ENCODE measurements around the gene RHBDD1. TPM values are rescaled to one million over a fixed set of nuclear protein-coding genes. Genes with fewer than 3 reads are reported as not detected.
A peak's percentile ranks its signal among the peaks of the same experiment; 100 is the strongest.

RHBDD1 gene
- total RNA-seq, 8 experiments from 2014 or later: 10.4 to 27.5 (median 23.4) TPM

GRCh38 chr2:226971770-226972169 lies 135.9 kb downstream of the RHBDD1 start:
- WGBS, 10 experiments: 72 to 100% (median 97%) methylated on average over 1 to 4 of the region's 4 CpGs; no CpG with 5 or more reads in 1 of the 10 experiments
- in situ Hi-C loops (cut with MboI; ENCODE audit: low pct_unique_long_range_greater_than_20kb in 2 of 9, low sequenced_read_pairs in 9 of 9, unreplicated experiment in 9 of 9): no loop called here

GRCh38 chr2:226973816-226974215 lies 138.0 kb downstream of the RHBDD1 start:
- in situ Hi-C loops (cut with MboI; ENCODE audit: low pct_unique_long_range_greater_than_20kb in 2 of 9, low sequenced_read_pairs in 9 of 9, unreplicated experiment in 9 of 9): no loop called here
- no peak overlapping the region for H3K4me3 ChIP-seq
- 83 to 100% (median 90%) methylated on average over 2 to 10 of the region's 10 CpGs; no CpG with 5 or more reads in 1 of the 10 experiments for WGBS, 10 experiments
- ATAC-seq (replicated peaks in 6 of 8): no peak
- H3K27ac ChIP-seq: no peak overlapping the region
- H3K4me1 ChIP-seq (replicated peaks in 1 of 2): peaks cover 5 to 14% of the 10 kb centered on the region in 2 donors

More at GRCh38 chr2:226971770-226972169, 135.9 kb downstream of the RHBDD1 start:
- ATAC-seq (replicated peaks in 6 of 8): no peak
- no peak overlapping the region for H3K27ac ChIP-seq
- peaks cover 3% of the 10 kb centered on the region in 2 donors for H3K4me1 ChIP-seq (replicated peaks in 1 of 2)
- no peak overlapping the region for H3K4me3 ChIP-seq

GRCh38 chr2:226977775-226978190 lies 141.9 kb downstream of the RHBDD1 start:
- in situ Hi-C loops (cut with MboI; ENCODE audit: low pct_unique_long_range_greater_than_20kb in 2 of 9, low sequenced_read_pairs in 9 of 9, unreplicated experiment in 9 of 9): loop anchor here in 4 of 9 experiments (25.0 kb wide), 3 partner anchors 165 to 1315 kb away; no protein-coding TSS in a partner anchor
- WGBS, 10 experiments: 5 to 83% (median 47%) methylated on average over 1 to 2 of the region's 2 CpGs; no CpG with 5 or more reads in 3 of the 10 experiments
- peaks cover 5 to 14% of the 10 kb centered on the region in 2 donors for H3K4me1 ChIP-seq (replicated peaks in 1 of 2)
- no peak overlapping the region for H3K27ac ChIP-seq
- ATAC-seq (replicated peaks in 6 of 8): peak in 7 of 8 experiments; percentile 30 to 78 (median 65)
- no peak overlapping the region for H3K4me3 ChIP-seq

GRCh38 chr2:226978300-226978699 lies 142.4 kb downstream of the RHBDD1 start:
- no peak for ATAC-seq (replicated peaks in 6 of 8)

GRCh38 chr2:226979004-226979403 lies 143.2 kb downstream of the RHBDD1 start:
- in situ Hi-C loops (cut with MboI; ENCODE audit: low pct_unique_long_range_greater_than_20kb in 2 of 9, low sequenced_read_pairs in 9 of 9, unreplicated experiment in 9 of 9): loop anchor here in 4 of 9 experiments (25.0 kb wide), 3 partner anchors 167 to 1317 kb away; no protein-coding TSS in a partner anchor

More at GRCh38 chr2:226978300-226978699, 142.4 kb downstream of the RHBDD1 start:
- no peak overlapping the region for H3K27ac ChIP-seq
- H3K4me3 ChIP-seq: no peak overlapping the region
- peaks cover 5 to 14% of the 10 kb centered on the region in 2 donors for H3K4me1 ChIP-seq (replicated peaks in 1 of 2)
- in situ Hi-C loops (cut with MboI; ENCODE audit: low pct_unique_long_range_greater_than_20kb in 2 of 9, low sequenced_read_pairs in 9 of 9, unreplicated experiment in 9 of 9): loop anchor here in 4 of 9 experiments (25.0 kb wide), 3 partner anchors 166 to 1316 kb away; no protein-coding TSS in a partner anchor
- 77 to 100% (median 95%) methylated on average over 1 to 6 of the region's 7 CpGs; no CpG with 5 or more reads in 2 of the 10 experiments for WGBS, 10 experiments

GRCh38 chr2:226981791-226982326 lies 146.0 kb downstream of the RHBDD1 start:
- H3K27ac ChIP-seq: no peak overlapping the region
- H3K4me3 ChIP-seq: no peak overlapping the region
- WGBS, 10 experiments: 67 to 100% (median 80%) methylated on average over 1 to 2 of the region's 3 CpGs; no CpG with 5 or more reads in 5 of the 10 experiments
- in situ Hi-C loops (cut with MboI; ENCODE audit: low pct_unique_long_range_greater_than_20kb in 2 of 9, low sequenced_read_pairs in 9 of 9, unreplicated experiment in 9 of 9): loop anchor here in 6 of 9 experiments (10.0 to 25.0 kb wide), 5 partner anchors 167 to 1320 kb away; no protein-coding TSS in a partner anchor
- peaks cover 18 to 25% of the 10 kb centered on the region in 2 donors for H3K4me1 ChIP-seq (replicated peaks in 1 of 2)
- ATAC-seq (replicated peaks in 6 of 8): peak in 2 of 8 experiments; percentile 26 to 82

More at GRCh38 chr2:226979004-226979403, 143.2 kb downstream of the RHBDD1 start:
- WGBS, 10 experiments: 62 to 100% (median 94%) methylated on average over 1 to 4 of the region's 4 CpGs; no CpG with 5 or more reads in 2 of the 10 experiments
- Histone ChIP-seq H3K4me1 (replicated peaks in 1 of 2) (peaks cover 8 to 16% of the 10 kb centered on the region in 2 donors), H3K4me3 (no peak overlapping the region), H3K27ac (no peak overlapping the region)
- ATAC-seq (replicated peaks in 6 of 8): no peak

- in situ Hi-C loops (cut with MboI; ENCODE audit: low pct_unique_long_range_greater_than_20kb in 2 of 9, low sequenced_read_pairs in 9 of 9, unreplicated experiment in 9 of 9): loop anchor here in 6 of 9 experiments (10.0 to 25.0 kb wide), 5 partner anchors 169 to 1322 kb away; no protein-coding TSS in a partner anchor
- Histone ChIP-seq H3K4me3 (no peak overlapping the region), H3K4me1 (replicated peaks in 1 of 2) (peaks cover 15% of the 10 kb centered on the region in 2 donors), H3K27ac (peak overlapping the region; percentile 34 to 37)
- WGBS, 10 experiments: 67 to 96% (median 81%) methylated on average over 2 to 11 of the region's 12 CpGs; no CpG with 5 or more reads in 1 of the 10 experiments
- ATAC-seq (replicated peaks in 6 of 8): no peak
Measured at GRCh38 chr2:226983895-226984749, 148.3 kb downstream of the RHBDD1 start.

- 0 to 57% (median 4%) methylated on average over 1 to 6 of the region's 8 CpGs; no CpG with 5 or more reads in 4 of the 10 experiments for WGBS, 10 experiments
- peaks cover 15 to 20% of the 10 kb centered on the region in 2 donors for H3K4me1 ChIP-seq (replicated peaks in 1 of 2)
- no peak overlapping the region for H3K4me3 ChIP-seq
- in situ Hi-C loops (cut with MboI; ENCODE audit: low pct_unique_long_range_greater_than_20kb in 2 of 9, low sequenced_read_pairs in 9 of 9, unreplicated experiment in 9 of 9): loop anchor here in 6 of 9 experiments (10.0 to 25.0 kb wide), 5 partner anchors 170 to 1323 kb away; no protein-coding TSS in a partner anchor
- H3K27ac ChIP-seq: peak overlapping the region; percentile 34 to 37
- peak; percentile 70 to 89 (median 80) for ATAC-seq (replicated peaks in 6 of 8)
Measured at GRCh38 chr2:226984750-226985582, 149.1 kb downstream of the RHBDD1 start.

GRCh38 chr2:226985583-226985946 lies 149.7 kb downstream of the RHBDD1 start:
- H3K27ac ChIP-seq: no peak overlapping the region
- in situ Hi-C loops (cut with MboI; ENCODE audit: low pct_unique_long_range_greater_than_20kb in 2 of 9, low sequenced_read_pairs in 9 of 9, unreplicated experiment in 9 of 9): loop anchor here in 6 of 9 experiments (10.0 to 25.0 kb wide), 5 partner anchors 171 to 1323 kb away; no protein-coding TSS in a partner anchor
- ATAC-seq (replicated peaks in 6 of 8): peak in 2 of 8 experiments; percentile 15 to 16
- no peak overlapping the region for H3K4me3 ChIP-seq
- peaks cover 21 to 25% of the 10 kb centered on the region in 2 donors for H3K4me1 ChIP-seq (replicated peaks in 1 of 2)
- WGBS, 10 experiments: 0 to 84% (median 49%) methylated on average over 2 to 5 of the region's 5 CpGs; no CpG with 5 or more reads in 6 of the 10 experiments

- H3K27ac ChIP-seq: no peak overlapping the region
- whole genome bisulfite sequencing, 10 experiments: 17 to 100% (median 80%) methylated on average over 1 to 2 of the region's 2 CpGs; no CpG with 5 or more reads in 3 of the 10 experiments
- no peak overlapping the region for H3K4me3 ChIP-seq
- peaks cover 9 to 14% of the 10 kb centered on the region in 2 donors for H3K4me1 ChIP-seq (replicated peaks in 1 of 2)
- in situ Hi-C loops (cut with MboI; ENCODE audit: low pct_unique_long_range_greater_than_20kb in 2 of 9, low sequenced_read_pairs in 9 of 9, unreplicated experiment in 9 of 9): loop anchor here in 4 of 9 experiments (10.0 to 25.0 kb wide), 4 partner anchors 177 to 1329 kb away; no protein-coding TSS in a partner anchor
- no peak for ATAC-seq (replicated peaks in 6 of 8)
Measured at GRCh38 chr2:226991663-226992062, 155.8 kb downstream of the RHBDD1 start.

GRCh38 chr2:226993171-226993570 lies 157.3 kb downstream of the RHBDD1 start:
- Histone ChIP-seq H3K27ac (no peak overlapping the region), H3K4me3 (no peak overlapping the region), H3K4me1 (replicated peaks in 1 of 2) (peaks cover 9 to 14% of the 10 kb centered on the region in 2 donors)
- in situ Hi-C loops (cut with MboI; ENCODE audit: low pct_unique_long_range_greater_than_20kb in 2 of 9, low sequenced_read_pairs in 9 of 9, unreplicated experiment in 9 of 9): loop anchor here in 4 of 9 experiments (10.0 to 25.0 kb wide), 4 partner anchors 178 to 1331 kb away; no protein-coding TSS in a partner anchor
- no peak for ATAC-seq (replicated peaks in 6 of 8)
- WGBS, 10 experiments: 6 to 100% (median 78%) methylated on average over 2 to 4 of the region's 4 CpGs; no CpG with 5 or more reads in 2 of the 10 experiments

Data from motor neuron (in vitro differentiated cells).